Measurements from ENCODE around the gene HGF. TPM values are rescaled to one million over a fixed set of nuclear protein-coding genes. Genes with fewer than 3 reads are reported as not detected.

Gene HGF
- total RNA-seq, 6 experiments from 2014 or later = 11.5 to 38.9 (median 17.9) TPM

DNA sequence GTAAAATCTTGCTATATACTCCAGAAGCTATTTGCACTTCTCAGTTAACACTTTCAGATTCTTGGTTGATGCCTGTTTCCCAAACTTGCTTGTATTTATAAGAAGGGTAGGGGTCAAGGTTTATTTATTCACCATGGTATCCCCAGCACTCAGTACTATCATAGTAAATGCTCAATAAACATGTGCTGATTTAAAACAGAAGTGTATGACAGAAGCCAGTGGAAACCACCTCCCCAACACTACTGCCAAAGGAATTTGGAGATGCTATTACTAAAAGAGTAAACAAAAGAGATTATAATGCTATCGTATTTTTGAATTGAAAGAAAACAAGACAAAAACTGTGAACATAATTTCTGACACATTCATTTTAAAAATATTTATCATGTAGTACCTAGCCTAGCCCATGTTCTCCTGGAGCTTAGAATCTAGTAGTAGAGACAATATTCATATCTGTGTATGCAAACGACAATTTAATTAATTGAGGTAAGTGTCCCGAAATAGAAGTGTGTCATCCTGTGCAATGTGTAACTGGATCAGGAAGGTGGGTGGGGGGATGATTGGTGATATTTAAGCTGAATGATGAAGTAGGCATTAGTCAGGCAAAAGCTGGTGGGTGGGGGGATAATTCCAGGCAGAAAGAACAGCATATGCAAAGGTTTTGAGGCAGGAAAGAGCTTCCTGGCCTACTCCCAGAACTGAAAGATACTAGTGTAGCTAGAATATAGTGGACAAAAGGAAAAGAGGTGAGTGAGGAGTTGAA, 77.5 kb downstream of the HGF start:
- Histone ChIP-seq H3K9me3 (no peaks in the 10 kb centered on the region), H3K27me3 (no peaks in the 10 kb centered on the region), H3K36me3 (no peaks in the 10 kb centered on the region), H3K4me1 (no peaks in the 10 kb centered on the region), H3K4me3 (no peak overlapping the region), H3K27ac (no peak overlapping the region)
- no peak for ATAC-seq
- 71% methylated on average over 3 of the region's 3 CpGs for WGBS (ENCODE audit: insufficient coverage, low coverage, low lambda C conversion rate, missing lambda C conversion rate)
- no peak for DNase-seq
- TF ChIP-seq, protein P1, sequence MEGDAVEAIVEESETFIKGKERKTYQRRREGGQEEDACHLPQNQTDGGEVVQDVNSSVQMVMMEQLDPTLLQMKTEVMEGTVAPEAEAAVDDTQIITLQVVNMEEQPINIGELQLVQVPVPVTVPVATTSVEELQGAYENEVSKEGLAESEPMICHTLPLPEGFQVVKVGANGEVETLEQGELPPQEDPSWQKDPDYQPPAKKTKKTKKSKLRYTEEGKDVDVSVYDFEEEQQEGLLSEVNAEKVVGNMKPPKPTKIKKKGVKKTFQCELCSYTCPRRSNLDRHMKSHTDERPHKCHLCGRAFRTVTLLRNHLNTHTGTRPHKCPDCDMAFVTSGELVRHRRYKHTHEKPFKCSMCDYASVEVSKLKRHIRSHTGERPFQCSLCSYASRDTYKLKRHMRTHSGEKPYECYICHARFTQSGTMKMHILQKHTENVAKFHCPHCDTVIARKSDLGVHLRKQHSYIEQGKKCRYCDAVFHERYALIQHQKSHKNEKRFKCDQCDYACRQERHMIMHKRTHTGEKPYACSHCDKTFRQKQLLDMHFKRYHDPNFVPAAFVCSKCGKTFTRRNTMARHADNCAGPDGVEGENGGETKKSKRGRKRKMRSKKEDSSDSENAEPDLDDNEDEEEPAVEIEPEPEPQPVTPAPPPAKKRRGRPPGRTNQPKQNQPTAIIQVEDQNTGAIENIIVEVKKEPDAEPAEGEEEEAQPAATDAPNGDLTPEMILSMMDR (IDR thresholded peaks at IDR 0.05) = no peak
- no peak for TF ChIP-seq POLR2A (IDR thresholded peaks at IDR 0.05)
- intact Hi-C loops (cut with DNase I) = no loop called here

DNA sequence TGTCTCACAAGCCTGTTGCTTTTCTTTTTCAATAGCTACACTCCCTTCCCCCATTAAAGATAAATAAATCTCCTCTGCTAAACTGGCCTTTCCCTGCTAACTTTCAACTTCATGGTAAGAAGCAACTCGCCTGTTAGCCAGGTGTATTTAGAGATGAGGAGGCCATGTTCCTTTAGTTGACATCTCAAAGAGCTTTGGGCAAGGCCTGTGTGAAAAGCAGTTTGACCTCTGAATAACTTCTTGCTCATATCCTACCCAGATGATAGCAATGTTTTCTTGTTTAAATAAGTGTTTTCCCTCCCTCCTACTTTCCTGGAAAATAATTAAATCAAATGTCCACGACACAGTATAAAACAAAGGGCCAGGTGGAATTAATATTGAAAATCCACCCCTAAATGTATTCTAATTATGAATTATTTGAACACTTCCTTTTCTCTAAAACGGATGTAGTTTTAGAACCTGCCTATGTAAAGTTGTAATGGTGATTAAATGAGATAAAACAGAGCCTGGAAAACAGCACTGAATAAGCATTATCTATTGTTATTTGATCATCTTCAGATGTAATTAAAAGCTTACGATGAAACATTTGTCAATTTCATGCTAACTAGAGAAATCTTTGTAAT, 78.5 kb downstream of the HGF start:
- DNase-seq (no peak), ATAC-seq (no peak)
- TF ChIP-seq, protein P1 (IDR thresholded peaks at IDR 0.05) = no peak
- H3K36me3 ChIP-seq = no peaks in the 10 kb centered on the region
- H3K4me1 ChIP-seq = no peaks in the 10 kb centered on the region
- no peak overlapping the region for H3K27ac ChIP-seq
- H3K9me3 ChIP-seq = no peaks in the 10 kb centered on the region
- WGBS (ENCODE audit: insufficient coverage, low coverage, low lambda C conversion rate, missing lambda C conversion rate) = 39% methylated on average over 4 of the region's 4 CpGs
- H3K4me3 ChIP-seq = no peak overlapping the region
- H3K27me3 ChIP-seq = no peaks in the 10 kb centered on the region
- intact Hi-C loops (cut with DNase I) = no loop called here

DNA sequence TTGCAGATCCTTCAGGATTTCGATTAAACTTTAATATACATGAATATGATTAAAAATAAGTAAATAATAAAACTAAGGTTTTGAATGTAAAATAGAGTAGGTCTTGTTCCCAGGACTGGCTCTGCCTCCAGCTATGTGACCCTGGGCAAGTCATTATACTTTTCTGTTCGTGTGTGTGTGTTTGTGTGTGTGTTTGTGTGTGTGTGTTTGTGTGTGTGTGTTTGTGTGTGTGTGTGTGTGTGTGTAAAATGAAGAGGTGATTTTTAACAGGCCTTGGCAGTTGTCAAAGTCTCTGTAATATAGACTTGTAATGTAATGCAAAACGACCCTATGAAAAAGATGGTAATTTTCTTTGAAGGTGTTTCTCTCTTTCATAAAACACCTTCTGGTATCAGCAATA, 79.2 kb downstream of the HGF start:
- DNase-seq = no peak
- intact Hi-C loops (cut with DNase I) = no loop called here
- no peak for ATAC-seq
- Histone ChIP-seq H3K4me3 (no peak overlapping the region), H3K27me3 (no peaks in the 10 kb centered on the region), H3K27ac (no peak overlapping the region), H3K9me3 (no peaks in the 10 kb centered on the region), H3K4me1 (no peaks in the 10 kb centered on the region), H3K36me3 (no peaks in the 10 kb centered on the region)
- WGBS (ENCODE audit: insufficient coverage, low coverage, low lambda C conversion rate, missing lambda C conversion rate) = 40% methylated on average over 3 of the region's 3 CpGs
- TF ChIP-seq, protein P1 (IDR thresholded peaks at IDR 0.05) = no peak
- TF ChIP-seq POLR2A (IDR thresholded peaks at IDR 0.05) = no peak

DNA sequence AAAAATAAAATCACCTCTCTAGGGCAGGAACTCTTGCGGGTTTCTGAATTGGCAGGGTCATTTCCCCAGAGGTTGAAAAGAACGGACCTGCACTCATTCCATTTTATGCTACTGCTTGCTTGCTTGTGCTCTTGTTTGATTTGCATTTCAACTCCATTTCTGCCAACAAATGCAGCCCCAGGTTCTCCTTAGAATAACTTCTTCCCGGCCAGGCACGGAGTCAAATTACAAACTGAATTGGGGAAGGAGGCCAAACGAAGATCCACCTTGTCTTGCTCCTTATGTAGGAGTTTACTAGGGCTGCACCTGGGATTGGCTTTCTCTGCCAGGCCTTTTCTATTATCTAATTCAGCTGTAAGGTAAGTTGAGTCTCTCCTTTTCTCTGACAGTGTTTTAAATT, 79.6 kb downstream of the HGF start:
- DNase-seq (no peak), ATAC-seq (no peak)
- no peak for TF ChIP-seq POLR2A (IDR thresholded peaks at IDR 0.05)
- TF ChIP-seq, protein P1 (IDR thresholded peaks at IDR 0.05) = no peak
- WGBS (ENCODE audit: insufficient coverage, low coverage, low lambda C conversion rate, missing lambda C conversion rate) = 57% methylated on average over 5 of the region's 5 CpGs
- intact Hi-C loops (cut with DNase I) = no loop called here
- no peaks in the 10 kb centered on the region for H3K9me3 ChIP-seq
- H3K4me1 ChIP-seq = no peaks in the 10 kb centered on the region
- no peak overlapping the region for H3K4me3 ChIP-seq
- H3K36me3 ChIP-seq = no peaks in the 10 kb centered on the region
- no peak overlapping the region for H3K27ac ChIP-seq
- H3K27me3 ChIP-seq = no peaks in the 10 kb centered on the region
